ENCODE data around the gene CD79B.

The CD79B gene

GRCh38 chr17:63967953-63968352 is 35.8 kb upstream of the CD79B start:
- Histone ChIP-seq H3K4me3 (ENCODE audit: insufficient read depth, low read depth, low read length) (no peak overlapping the region), H3K27me3 (ENCODE audit: control insufficient read depth, insufficient read depth, low read length, poor library complexity, severe bottlenecking) (no peaks in the 10 kb centered on the region)
- WGBS, 2 experiments = 94 to 95% methylated on average over 19 of the region's 19 CpGs

DNA sequence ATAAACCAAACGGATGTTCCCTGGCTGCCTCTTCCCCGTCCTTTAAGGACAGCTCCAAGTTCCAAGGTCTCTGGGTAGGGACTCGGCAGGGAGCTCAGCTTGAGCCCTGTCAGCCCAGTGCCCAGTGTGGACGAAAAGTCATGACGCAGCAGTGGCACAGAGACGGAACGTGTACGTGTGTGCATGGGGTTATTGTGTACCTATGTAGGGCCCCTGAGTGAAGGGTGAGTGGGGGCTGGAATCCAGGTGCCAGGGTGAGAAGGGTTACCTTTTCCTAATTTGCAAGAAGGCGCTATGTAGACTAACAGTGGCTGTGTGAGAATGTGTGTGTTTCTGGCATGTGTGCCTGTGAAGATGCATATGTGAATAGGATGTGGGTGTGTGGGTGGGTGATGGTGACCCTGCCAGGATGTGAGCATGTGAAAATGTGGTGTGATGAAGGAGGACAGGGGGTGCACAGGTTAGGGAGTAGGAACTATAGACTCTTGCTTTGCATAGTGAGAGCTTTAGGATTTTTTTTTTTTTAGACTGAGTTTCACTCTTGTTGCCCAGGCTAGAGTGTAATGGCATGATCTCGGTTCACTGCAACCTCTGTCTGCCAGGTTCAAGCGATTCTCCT is 34.6 kb upstream of the CD79B start:
- Histone ChIP-seq H3K27ac (ENCODE audit: insufficient read depth, low read depth, low read length, poor library complexity, severe bottlenecking) (no peak overlapping the region), H3K27me3 (ENCODE audit: control insufficient read depth, insufficient read depth, low read length, poor library complexity, severe bottlenecking) (no peaks in the 10 kb centered on the region)
- WGBS, 2 experiments = 90 to 93% methylated on average over 11 of the region's 11 CpGs

More at GRCh38 chr17:63967953-63968352, 35.8 kb upstream of the CD79B start:
- Histone ChIP-seq H3K4me1 (ENCODE audit: control insufficient read depth, insufficient read depth, low read length) (no peaks in the 10 kb centered on the region), H3K36me3 (ENCODE audit: control insufficient read depth, insufficient read depth, low read length) (no peaks in the 10 kb centered on the region), H3K9me3 (ENCODE audit: control insufficient read depth, low read length) (no peaks in the 10 kb centered on the region), H3K27ac (ENCODE audit: insufficient read depth, low read depth, low read length, poor library complexity, severe bottlenecking) (no peak overlapping the region)

GRCh38 chr17:63963123-63963522 is 31.0 kb upstream of the CD79B start:
- 94 to 98% methylated on average over 4 of the region's 4 CpGs for WGBS, 2 experiments
- no peaks in the 10 kb centered on the region for H3K36me3 ChIP-seq (ENCODE audit: control insufficient read depth, insufficient read depth, low read length)
- peaks cover 11% of the 10 kb centered on the region for H3K4me1 ChIP-seq (ENCODE audit: control insufficient read depth, insufficient read depth, low read length)
- no peak overlapping the region for H3K4me3 ChIP-seq (ENCODE audit: insufficient read depth, low read depth, low read length)
- no peaks in the 10 kb centered on the region for H3K27me3 ChIP-seq (ENCODE audit: control insufficient read depth, insufficient read depth, low read length, poor library complexity, severe bottlenecking)
- H3K9me3 ChIP-seq (ENCODE audit: control insufficient read depth, low read length) = no peaks in the 10 kb centered on the region
- H3K27ac ChIP-seq (ENCODE audit: insufficient read depth, low read depth, low read length, poor library complexity, severe bottlenecking) = no peak overlapping the region

More for the DNA sequence above, 34.6 kb upstream of the CD79B start:
- no peak overlapping the region for H3K4me3 ChIP-seq (ENCODE audit: insufficient read depth, low read depth, low read length)
- no peaks in the 10 kb centered on the region for H3K36me3 ChIP-seq (ENCODE audit: control insufficient read depth, insufficient read depth, low read length)
- H3K9me3 ChIP-seq (ENCODE audit: control insufficient read depth, low read length) = no peaks in the 10 kb centered on the region
- H3K4me1 ChIP-seq (ENCODE audit: control insufficient read depth, insufficient read depth, low read length) = peaks cover 7% of the 10 kb centered on the region

GRCh38 chr17:63962298-63962744 is 30.2 kb upstream of the CD79B start:
- H3K36me3 ChIP-seq (ENCODE audit: control insufficient read depth, insufficient read depth, low read length) = no peaks in the 10 kb centered on the region
- WGBS, 2 experiments = 52 to 56% methylated on average over 9 to 10 of the region's 10 CpGs
- H3K4me3 ChIP-seq (ENCODE audit: insufficient read depth, low read depth, low read length) = no peak overlapping the region
- peak overlapping the region; percentile 54 for H3K27ac ChIP-seq (ENCODE audit: insufficient read depth, low read depth, low read length, poor library complexity, severe bottlenecking)
- H3K9me3 ChIP-seq (ENCODE audit: control insufficient read depth, low read length) = no peaks in the 10 kb centered on the region
- H3K27me3 ChIP-seq (ENCODE audit: control insufficient read depth, insufficient read depth, low read length, poor library complexity, severe bottlenecking) = no peaks in the 10 kb centered on the region
- H3K4me1 ChIP-seq (ENCODE audit: control insufficient read depth, insufficient read depth, low read length) = peaks cover 11% of the 10 kb centered on the region

DNA sequence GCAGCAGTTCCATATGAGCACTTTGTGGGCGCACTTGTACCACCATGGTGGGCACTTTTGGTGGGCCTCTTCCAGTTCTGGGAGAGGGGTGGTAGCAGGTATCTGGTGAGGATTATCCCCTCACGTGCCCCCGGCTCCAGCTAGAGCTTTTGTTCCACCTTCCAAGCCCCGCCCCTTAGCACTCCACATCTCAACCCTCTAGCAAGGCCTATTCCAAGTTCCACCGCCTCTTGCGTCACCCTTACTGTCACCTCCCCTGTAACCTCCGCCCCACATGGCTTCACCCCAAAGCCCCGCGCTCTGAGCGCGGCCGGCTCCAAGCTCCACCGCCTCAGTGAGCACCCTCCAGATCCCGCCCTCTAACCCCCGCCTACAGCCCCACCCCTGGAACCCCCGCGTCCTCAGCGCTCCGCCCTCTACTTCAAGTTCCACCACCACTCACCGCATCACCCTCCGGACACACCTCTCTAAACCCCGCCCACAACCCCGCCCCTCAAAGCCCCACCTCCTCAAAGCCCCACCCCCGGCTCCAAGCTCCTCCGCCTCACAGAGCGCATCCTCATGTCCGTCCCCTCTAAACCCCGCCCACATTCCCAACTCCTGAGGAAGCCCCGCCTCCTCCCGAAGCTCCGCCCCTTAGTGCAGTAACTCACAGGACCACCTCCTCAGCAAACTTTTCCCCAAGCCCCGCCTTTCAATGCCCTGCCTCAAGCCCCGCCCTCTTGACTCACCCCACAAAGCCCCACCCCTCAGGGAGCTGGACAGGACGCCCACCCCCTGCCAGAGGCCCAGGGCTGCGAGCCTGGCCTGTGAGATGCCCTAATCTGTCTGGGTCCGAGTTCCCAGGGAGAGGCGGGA is 29.5 kb upstream of the CD79B start:
- Histone ChIP-seq H3K4me3 (ENCODE audit: insufficient read depth, low read depth, low read length) (peak overlapping the region; percentile 26), H3K36me3 (ENCODE audit: control insufficient read depth, insufficient read depth, low read length) (no peaks in the 10 kb centered on the region), H3K27ac (ENCODE audit: insufficient read depth, low read depth, low read length, poor library complexity, severe bottlenecking) (peak overlapping the region; percentile 54), H3K27me3 (ENCODE audit: control insufficient read depth, insufficient read depth, low read length, poor library complexity, severe bottlenecking) (no peaks in the 10 kb centered on the region), H3K9me3 (ENCODE audit: control insufficient read depth, low read length) (no peaks in the 10 kb centered on the region), H3K4me1 (ENCODE audit: control insufficient read depth, insufficient read depth, low read length) (peaks cover 11% of the 10 kb centered on the region)
- WGBS, 2 experiments = 15 to 22% methylated on average over 37 of the region's 37 CpGs

DNA sequence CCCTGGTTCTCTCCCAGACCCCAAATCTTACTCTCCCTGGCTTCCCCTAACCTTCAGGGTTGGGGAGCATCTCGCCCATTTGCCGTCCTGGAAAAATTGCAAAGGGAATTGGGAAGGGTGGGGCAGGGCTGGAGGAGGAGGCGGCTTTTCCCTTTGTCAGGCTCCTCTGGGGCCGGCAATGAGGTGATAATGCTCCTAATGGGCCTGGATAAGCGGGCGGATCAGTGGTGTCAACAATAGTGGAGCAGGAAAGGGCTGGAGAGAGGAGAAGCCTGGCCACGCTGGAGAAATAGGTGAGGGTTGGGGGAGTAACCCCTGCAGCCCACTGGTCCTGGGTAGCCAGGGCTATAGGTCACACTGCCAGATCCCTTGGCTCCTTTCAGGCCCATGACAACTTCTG is 28.3 kb upstream of the CD79B start:
- no peaks in the 10 kb centered on the region for H3K9me3 ChIP-seq (ENCODE audit: control insufficient read depth, low read length)
- H3K27ac ChIP-seq (ENCODE audit: insufficient read depth, low read depth, low read length, poor library complexity, severe bottlenecking) = no peak overlapping the region
- H3K4me3 ChIP-seq (ENCODE audit: insufficient read depth, low read depth, low read length) = no peak overlapping the region
- H3K36me3 ChIP-seq (ENCODE audit: control insufficient read depth, insufficient read depth, low read length) = no peaks in the 10 kb centered on the region
- peaks cover 11% of the 10 kb centered on the region for H3K4me1 ChIP-seq (ENCODE audit: control insufficient read depth, insufficient read depth, low read length)
- no peaks in the 10 kb centered on the region for H3K27me3 ChIP-seq (ENCODE audit: control insufficient read depth, insufficient read depth, low read length, poor library complexity, severe bottlenecking)
- WGBS, 2 experiments = 35 to 37% methylated on average over 7 of the region's 7 CpGs

- no peaks in the 10 kb centered on the region for H3K36me3 ChIP-seq (ENCODE audit: control insufficient read depth, insufficient read depth, low read length)
- no peak overlapping the region for H3K4me3 ChIP-seq (ENCODE audit: insufficient read depth, low read depth, low read length)
- 81 to 83% methylated on average over 9 of the region's 9 CpGs for WGBS, 2 experiments
- no peak overlapping the region for H3K27ac ChIP-seq (ENCODE audit: insufficient read depth, low read depth, low read length, poor library complexity, severe bottlenecking)
- peaks cover 11% of the 10 kb centered on the region for H3K4me1 ChIP-seq (ENCODE audit: control insufficient read depth, insufficient read depth, low read length)
- H3K9me3 ChIP-seq (ENCODE audit: control insufficient read depth, low read length) = no peaks in the 10 kb centered on the region
- no peaks in the 10 kb centered on the region for H3K27me3 ChIP-seq (ENCODE audit: control insufficient read depth, insufficient read depth, low read length, poor library complexity, severe bottlenecking)
Measured at GRCh38 chr17:63960006-63960405, 27.9 kb upstream of the CD79B start.

DNA sequence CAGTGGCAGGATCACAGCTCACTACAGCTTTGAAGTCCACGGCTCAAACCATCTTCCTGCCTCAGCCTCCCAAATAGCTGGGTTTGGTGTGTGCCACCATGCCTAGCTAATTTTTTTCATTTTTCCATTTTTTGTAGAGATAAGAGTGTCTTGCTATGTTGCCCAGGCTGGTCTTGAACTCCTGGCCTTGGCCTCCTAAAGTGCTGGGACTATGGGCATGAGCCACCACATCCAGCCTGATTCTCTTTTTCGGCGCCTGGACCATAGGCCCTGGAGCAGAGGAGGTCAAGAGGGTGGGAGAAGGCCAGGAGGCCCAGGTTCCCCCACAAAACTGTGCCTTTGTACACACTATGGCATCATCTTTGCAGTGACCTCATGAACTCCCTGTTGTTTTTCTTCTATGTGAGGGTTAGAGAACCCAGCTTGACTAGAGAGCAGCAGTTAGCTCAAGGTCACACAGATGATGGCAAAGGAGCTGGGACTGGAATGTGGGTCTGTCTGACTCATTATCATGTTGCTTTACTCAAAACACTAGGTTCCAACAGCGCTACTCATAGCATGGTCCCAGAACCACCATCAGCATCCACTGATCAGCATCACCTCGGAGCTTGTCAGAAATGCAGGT is 24.3 kb upstream of the CD79B start:
- no peak overlapping the region for H3K27ac ChIP-seq (ENCODE audit: insufficient read depth, low read depth, low read length, poor library complexity, severe bottlenecking)
- H3K27me3 ChIP-seq (ENCODE audit: control insufficient read depth, insufficient read depth, low read length, poor library complexity, severe bottlenecking) = no peaks in the 10 kb centered on the region
- no peak overlapping the region for H3K4me3 ChIP-seq (ENCODE audit: insufficient read depth, low read depth, low read length)
- no peaks in the 10 kb centered on the region for H3K36me3 ChIP-seq (ENCODE audit: control insufficient read depth, insufficient read depth, low read length)
- 87 to 95% methylated on average over 5 of the region's 5 CpGs for WGBS, 2 experiments
- H3K9me3 ChIP-seq (ENCODE audit: control insufficient read depth, low read length) = no peaks in the 10 kb centered on the region
- peaks cover 6% of the 10 kb centered on the region for H3K4me1 ChIP-seq (ENCODE audit: control insufficient read depth, insufficient read depth, low read length)

- WGBS, 2 experiments = 89 to 90% methylated on average over 4 of the region's 4 CpGs
- no peaks in the 10 kb centered on the region for H3K9me3 ChIP-seq (ENCODE audit: control insufficient read depth, low read length)
- H3K4me1 ChIP-seq (ENCODE audit: control insufficient read depth, insufficient read depth, low read length) = peaks cover 2% of the 10 kb centered on the region
- no peaks in the 10 kb centered on the region for H3K36me3 ChIP-seq (ENCODE audit: control insufficient read depth, insufficient read depth, low read length)
- no peaks in the 10 kb centered on the region for H3K27me3 ChIP-seq (ENCODE audit: control insufficient read depth, insufficient read depth, low read length, poor library complexity, severe bottlenecking)
- H3K4me3 ChIP-seq (ENCODE audit: insufficient read depth, low read depth, low read length) = no peak overlapping the region
- no peak overlapping the region for H3K27ac ChIP-seq (ENCODE audit: insufficient read depth, low read depth, low read length, poor library complexity, severe bottlenecking)
Measured at GRCh38 chr17:63955791-63956190, 23.7 kb upstream of the CD79B start.

- no peaks in the 10 kb centered on the region for H3K27me3 ChIP-seq (ENCODE audit: control insufficient read depth, insufficient read depth, low read length, poor library complexity, severe bottlenecking)
- WGBS, 2 experiments = 92% methylated on average over 11 of the region's 11 CpGs
- H3K27ac ChIP-seq (ENCODE audit: insufficient read depth, low read depth, low read length, poor library complexity, severe bottlenecking) = no peak overlapping the region
- peaks cover 2% of the 10 kb centered on the region for H3K4me1 ChIP-seq (ENCODE audit: control insufficient read depth, insufficient read depth, low read length)
- no peaks in the 10 kb centered on the region for H3K9me3 ChIP-seq (ENCODE audit: control insufficient read depth, low read length)
- H3K36me3 ChIP-seq (ENCODE audit: control insufficient read depth, insufficient read depth, low read length) = no peaks in the 10 kb centered on the region
- H3K4me3 ChIP-seq (ENCODE audit: insufficient read depth, low read depth, low read length) = no peak overlapping the region
Measured at GRCh38 chr17:63955232-63955631, 23.1 kb upstream of the CD79B start.

Data from ectodermal cell (in vitro differentiated cells).